ENCODE results near the gene HCFC2.
A peak's percentile ranks its signal among the peaks of the same experiment; 100 is the strongest.
"Not testable (repeated sequence)": the region's sequence is repeated elsewhere in the genome, so short reads cannot be mapped to it uniquely, and the experiment has no call there.

HCFC2 gene

DNA sequence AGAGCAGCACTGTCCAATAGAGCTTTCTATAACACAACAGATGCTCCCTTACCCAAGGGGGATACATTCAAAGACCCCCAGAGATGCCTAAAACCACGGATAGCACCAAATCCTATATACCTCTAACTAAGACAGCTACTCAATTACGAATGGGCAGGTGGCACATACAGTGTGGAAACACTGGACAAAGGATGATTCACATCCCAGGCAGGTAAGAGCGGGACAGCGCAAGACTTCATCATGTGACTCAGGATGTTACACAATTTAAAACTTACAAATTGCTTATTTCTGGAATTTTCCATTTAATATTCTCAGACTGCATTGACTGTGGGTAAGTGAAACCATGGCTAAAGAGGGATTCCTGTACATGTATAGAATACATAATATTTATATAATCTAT lies 5.5 kb upstream of the HCFC2 start:
- DNase-seq: no peak

DNA sequence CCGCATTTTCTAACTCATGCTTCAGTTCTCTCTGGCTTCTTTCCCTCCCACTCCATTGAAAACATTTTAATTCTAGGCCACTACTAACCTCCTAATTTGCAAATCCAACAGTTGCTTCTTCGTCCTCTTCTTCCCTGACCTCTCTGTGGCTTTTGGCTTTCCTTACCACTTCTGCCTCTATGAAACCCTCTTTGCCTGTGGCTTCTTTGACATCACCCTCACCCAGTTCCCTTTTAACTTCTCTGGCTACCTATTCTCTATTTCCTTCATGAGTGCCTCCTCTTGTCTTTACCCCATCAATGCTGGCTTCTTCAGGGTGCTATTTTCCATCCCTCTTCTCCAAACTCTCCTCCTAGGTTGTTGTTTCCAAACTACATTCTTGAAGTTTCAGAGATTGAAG lies 4.4 kb upstream of the HCFC2 start:
- no peak for DNase-seq

DNA sequence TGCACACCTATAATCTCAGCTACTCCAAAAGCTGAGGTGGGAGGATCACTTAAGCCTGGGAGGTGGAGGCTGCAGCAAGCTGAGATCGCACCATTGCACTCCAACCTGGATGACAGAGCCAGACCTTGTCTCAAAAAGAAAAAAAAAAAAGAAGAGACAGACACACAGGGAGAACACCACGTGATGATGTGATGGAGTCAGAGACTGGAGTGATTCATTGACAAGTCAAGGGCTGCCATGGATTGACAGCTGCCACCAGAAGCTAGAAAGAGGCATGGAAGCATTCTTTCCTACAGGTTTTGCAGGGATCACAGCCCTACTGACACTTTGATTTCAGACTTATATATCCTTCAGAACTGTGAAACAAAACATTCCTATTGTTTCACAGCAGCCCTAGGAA lies 3.5 kb upstream of the HCFC2 start:
- DNase-seq: no peak

DNA sequence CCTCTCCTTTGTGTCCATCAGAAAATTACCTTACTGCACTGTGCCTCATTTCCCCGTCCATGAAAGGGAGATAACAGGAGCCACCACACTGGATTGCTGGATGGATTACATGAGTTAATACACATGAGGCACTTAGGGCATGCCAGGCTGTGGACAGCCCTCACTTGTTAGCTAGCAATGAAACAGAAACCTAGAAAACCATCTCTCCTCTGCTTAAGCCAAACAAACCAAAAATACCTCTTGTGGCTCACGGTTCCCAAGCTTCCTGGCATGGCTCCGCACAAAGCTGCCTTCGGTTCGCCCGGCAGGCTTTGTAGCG lies 660 bp upstream of the HCFC2 start:
- DNase-seq: no peak

DNA sequence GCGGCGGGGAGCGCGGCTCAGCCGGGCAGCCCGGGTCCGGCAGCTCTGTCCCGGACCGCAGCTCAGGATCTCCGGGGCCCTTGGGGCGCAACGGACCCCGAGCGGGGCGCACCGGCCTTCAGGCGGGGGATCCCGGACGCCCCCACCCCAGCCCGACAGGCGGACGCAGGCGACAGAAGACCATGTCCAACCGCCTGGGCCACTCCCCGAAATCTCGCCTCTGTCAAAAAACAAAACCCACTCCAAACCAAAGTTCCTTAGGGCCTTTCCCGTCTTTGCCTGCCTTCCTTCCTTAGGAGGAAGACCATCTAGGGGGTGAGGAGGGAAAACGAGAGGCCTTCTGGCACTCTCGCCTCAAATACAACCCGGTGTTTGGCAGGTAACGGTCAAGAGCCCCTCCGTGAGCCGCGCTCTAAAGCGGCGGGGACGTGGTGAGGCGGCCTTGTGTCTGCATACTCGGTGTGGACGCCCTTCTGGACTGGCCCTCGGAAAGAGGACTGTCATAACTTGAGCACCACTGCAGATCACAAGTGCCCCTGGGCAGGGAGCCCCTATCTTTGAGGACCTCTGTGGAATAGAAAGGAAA lies 604 bp downstream of the HCFC2 start:
- peak; percentile 22 for DNase-seq

DNA sequence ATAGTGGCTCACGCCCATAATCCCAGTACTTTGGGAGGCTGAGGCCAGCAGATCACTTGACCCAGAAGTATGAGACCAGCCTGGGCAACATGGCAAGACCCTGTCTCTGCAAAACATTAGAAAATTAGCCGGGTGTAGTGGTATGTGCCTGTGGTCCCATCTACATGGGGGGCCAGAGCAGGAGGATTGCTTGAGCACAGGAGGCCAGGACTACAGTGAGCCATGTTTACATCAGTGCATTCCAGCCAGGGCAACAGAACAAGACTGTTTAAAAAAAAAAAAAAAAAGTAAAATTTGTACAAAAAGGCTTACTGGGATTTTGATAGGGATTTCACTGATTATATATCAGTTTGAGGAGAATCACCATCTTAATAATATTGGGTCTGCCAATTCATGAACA lies 7.8 kb downstream of the HCFC2 start:
- no peak for DNase-seq

- no peak for DNase-seq
Measured at GRCh38 chr12:104073699-104074098, 9.4 kb downstream of the HCFC2 start.

- DNase-seq: no peak
Measured at GRCh38 chr12:104079024-104079423, 14.7 kb downstream of the HCFC2 start.

GRCh38 chr12:104080764-104081163 lies 16.4 kb downstream of the HCFC2 start:
- DNase-seq: no peak

DNA sequence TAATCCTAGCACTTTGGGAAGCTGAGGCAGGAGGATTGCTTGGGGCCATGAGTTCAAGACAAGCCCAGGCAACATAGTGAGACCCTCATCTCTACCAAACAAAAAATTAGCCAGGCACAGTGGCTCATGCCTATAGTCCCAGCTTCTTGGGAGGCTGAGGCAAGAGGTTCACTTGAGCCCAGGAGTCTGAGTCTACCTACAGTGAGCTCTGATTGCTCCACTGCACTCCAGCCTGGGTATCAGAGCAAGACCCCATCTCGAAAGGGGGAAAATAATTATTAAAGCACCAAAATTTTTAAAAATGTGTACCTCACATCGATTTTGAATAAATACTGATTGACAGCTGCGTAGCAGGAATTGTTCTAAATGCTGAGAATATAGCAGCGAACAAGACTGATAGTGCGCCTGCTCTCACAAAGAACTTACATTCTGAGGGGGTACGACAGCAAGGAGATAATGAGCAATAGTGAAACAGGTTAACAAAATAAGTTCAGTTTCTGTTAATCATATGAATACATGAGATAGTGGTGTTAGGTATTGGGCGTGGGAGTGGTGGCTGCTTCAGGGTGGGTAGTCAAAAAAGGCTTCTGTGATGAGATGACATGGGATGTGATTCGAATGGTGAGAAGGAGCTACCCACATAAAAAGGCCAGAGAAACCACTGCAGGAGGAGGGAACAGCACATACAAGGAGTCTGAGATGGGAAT lies 19.6 kb downstream of the HCFC2 start:
- DNase-seq: no peak

- DNase-seq: no peak
Measured at GRCh38 chr12:104090685-104091084, 26.4 kb downstream of the HCFC2 start.

- DNase-seq: no peak
Measured at GRCh38 chr12:104091136-104091535, 26.8 kb downstream of the HCFC2 start.

DNA sequence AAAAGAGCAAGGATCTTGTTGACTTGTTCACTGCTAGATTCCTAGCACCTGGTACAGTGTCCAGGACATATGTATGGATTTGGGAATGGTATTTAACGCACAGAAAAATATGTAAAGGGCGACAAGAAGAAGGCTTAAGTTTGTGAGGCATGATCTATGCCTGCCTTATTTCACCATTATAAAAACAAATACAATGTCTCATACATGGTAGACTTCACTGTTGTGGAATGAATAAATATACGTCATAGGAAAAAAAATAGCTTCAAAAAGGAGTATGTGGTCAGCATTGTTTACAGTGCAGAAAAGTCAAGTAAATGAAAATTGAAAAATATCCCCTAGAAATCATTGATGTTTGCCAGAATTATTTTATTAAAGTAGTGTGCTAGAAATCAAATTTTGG lies 30.0 kb downstream of the HCFC2 start:
- DNase-seq: peak; percentile 77

- DNase-seq: no peak
Measured at GRCh38 chr12:104095289-104095688, 31.0 kb downstream of the HCFC2 start.

DNA sequence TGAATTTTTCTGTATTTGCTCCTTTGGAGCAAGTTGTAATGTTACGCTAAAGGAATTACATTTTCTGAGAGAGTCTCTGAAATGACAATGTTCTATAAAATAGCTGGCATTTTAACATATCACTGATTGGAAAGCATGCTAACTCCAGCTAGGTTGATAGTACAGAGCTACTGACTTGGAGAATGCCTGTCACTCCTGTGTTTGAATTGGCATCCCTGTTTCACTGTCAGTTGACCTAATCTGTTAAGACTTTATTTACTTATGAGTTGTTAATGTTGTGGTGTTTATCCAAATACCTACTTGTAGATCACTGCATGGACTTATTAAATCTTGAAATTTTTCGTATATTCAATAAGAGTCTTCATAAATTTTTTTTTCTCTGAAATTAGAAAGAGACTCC lies 33.6 kb downstream of the HCFC2 start:
- no peak for DNase-seq

- DNase-seq: no peak
Measured at GRCh38 chr12:104105461-104105860, 41.1 kb downstream of the HCFC2 start.

GRCh38 chr12:104106965-104107364 lies 42.6 kb downstream of the HCFC2 start:
- DNase-seq: no peak

DNA sequence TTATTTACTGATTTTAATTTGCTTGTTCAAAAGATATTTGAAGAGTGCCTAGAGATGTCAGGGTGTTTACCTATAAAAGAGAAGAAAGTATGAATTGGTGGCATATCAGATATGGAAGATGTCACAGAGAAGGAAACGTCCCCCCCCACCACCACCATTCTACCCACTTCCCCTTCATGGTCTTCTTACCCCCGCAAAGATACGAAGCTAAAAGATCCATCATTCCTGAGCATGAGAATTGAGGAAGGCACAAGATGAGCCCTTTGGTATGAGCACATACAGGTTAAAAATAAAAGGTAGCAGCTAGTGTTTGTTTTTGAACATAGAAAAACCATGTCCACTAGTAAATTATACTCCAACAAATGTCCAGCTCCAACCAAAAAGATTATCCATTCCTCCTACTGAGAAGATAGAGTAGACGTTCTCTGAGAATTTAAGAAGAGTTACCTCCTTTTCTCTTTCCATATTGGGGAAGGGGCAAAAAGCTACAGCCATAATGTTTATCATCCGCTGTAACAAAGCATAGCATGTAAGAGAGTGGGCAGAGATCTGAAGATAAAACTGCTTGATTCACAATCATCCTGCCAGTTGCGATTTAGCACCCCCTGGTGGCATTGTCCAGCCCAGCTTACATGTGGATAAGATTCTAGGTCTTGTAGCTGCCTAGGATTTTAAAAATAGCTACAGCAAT lies 44.6 kb downstream of the HCFC2 start:
- DNase-seq: peak; percentile 63

DNA sequence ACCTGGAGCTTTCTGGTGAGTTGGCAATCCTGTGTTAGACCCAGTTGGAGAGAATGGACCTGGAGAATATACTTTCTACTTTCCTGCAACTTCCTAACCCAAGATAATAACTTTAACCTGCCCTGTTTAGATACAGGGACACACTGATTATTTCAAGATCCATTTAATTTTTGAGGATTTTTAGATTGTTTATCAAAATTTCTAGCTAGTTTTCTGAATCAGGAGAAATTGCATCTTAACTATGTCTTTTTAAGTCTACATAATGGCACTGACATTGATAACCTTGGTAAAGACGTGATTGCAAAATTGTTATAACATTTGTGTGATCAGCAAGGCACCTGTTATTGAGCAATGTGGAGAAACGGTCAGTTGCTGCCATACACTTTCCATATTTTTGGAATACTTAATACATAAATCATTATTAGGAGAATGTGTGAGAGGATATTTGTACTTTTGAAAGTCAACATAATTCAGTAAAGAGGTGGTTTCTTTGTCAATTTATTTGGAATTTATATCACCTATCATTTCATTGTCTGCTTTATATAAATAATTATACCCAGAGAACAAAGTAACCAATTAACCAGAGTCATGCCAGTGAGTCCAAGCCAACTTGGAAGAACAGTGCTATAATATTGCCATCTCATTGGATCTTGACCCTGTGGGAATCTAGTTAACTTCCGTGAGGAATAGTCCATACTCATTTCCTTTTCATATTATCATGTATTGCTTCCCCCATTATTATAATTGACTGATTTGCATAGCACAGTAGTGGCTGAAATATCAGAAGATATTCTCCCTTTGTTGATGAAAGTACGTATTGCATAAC lies 45.3 kb downstream of the HCFC2 start:
- DNase-seq: no peak

DNA sequence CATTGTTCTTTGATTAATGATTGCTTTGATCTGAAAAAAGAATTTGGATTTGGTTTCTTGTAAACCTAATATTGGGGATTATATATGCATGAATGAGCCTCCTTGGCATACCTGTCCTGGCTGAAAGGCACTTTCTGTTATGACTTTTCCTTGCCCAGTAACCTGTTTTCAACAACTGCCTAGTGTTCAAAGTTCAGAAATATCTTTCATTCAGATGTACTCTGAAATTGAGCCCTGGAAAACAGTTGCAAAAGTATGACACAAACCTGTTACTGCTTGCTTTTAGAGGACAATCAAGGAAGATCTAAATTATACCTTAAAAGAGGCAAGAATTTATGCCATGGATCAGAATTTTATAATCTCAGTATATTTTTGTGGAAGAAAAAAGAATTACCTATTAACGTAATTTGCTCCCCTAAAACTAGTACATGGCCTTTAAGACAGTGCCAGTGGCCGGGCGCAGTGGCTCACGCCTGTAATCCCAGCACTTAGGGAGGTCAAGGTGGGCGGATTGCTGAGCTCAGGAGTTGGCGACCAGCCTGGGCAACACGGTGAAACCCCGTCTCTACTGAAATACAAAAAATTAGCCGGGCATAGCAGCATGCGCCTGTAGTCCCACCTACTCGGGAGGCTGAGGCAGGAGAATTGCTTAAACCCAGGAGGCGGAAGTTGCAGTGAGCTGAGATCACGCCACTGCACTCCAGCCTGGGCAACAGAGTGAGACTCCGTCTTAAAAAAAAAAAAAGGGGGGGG lies 50.7 kb downstream of the HCFC2 start:
- DNase-seq: not testable (repeated sequence)

- no peak for DNase-seq
Measured at GRCh38 chr12:104115587-104115975, 51.2 kb downstream of the HCFC2 start.

DNA sequence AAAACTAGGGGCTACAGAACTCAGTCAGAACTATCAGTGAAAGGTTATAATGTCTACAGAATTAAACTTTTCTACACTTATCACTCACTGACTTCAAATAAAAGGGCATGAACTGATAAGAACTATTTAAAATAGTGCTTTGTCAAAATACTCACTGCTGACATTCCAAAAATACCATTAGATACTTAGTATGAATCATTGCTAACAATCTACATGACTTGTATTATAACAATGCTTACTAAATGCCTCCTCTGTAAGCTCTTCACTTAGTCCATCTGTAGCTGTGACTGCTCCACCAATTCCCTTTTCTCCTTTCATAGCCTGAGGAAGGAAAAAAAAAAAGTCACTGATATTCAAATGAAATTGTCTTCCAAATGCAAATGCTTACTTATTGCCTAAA lies 56.7 kb downstream of the HCFC2 start:
- peak; percentile 82 for DNase-seq

DNA sequence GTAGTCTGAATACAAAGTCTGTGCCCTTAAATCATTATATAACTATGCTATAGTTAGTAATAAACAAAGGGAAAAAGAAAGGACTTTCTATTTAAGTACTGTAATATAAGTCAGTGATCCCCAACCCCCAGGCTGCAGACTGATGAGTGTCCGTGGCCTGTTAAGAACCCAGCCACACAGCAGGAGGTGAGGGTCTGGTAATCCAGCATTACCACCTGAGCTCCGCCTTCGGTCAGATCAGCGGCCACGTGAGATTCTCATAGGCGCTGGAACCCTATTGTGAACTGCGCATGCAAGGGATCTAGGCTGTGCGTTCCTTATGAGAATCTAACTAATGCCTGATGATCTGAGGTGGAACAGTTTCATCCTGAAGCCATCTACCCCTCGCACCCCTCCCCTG lies 58.0 kb downstream of the HCFC2 start:
- no peak for DNase-seq
